ENCODE measurements around the gene ANKRD55.
"Not testable (repeated sequence)": the region's sequence is repeated elsewhere in the genome, so short reads cannot be mapped to it uniquely, and the experiment has no call there.

Gene ANKRD55

GRCh38 chr5:56142614-56143372 lies 90.3 kb downstream of the ANKRD55 start:
- DNase-seq, result no peak

DNA sequence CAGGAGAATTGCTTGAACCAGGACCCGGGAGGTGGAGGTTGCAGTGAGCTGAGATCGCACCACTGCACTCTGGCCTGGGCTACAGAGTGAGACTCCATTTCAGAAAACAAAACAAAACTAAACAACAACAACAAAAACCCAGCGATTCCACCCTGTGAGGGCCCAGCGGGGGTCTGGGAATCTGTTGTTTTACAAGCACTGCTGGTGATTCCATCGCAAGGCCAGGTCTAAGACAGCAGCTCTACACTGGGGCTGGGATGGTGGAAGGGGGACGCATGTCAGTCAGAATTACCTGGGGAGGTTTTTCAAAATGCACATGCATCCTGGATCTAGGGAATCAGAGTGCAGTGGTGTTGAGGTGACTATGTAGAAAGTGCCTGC lies 90.9 kb downstream of the ANKRD55 start:
- DNase-seq, result no peak

- no peak for DNase-seq
Measured at GRCh38 chr5:56140073-56140472, 93.1 kb downstream of the ANKRD55 start.

DNA sequence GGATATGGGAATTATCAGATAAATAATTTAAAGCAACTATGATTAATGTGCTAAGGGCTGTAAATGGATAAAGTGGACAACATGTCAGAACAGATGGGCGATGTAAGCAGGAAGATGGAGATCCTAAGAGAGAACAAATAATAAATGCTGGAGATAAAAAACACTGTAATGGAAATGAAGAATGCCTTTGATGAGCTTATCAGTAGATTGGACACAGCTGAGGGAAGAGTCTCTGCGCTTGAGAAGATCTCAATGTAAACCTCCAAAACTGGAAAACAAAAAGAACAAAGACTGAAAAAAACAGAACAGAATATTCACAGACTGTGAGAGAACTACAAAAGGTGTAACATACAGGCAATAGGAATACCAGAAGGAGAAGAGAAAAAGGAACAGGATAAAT lies 102.5 kb downstream of the ANKRD55 start:
- no peak for DNase-seq

- DNase-seq, result no peak
Measured at GRCh38 chr5:56129288-56129687, 103.8 kb downstream of the ANKRD55 start.

GRCh38 chr5:56128113-56128512 lies 105.0 kb downstream of the ANKRD55 start:
- no peak for DNase-seq

- no peak for DNase-seq
Measured at GRCh38 chr5:56126487-56127179, 106.5 kb downstream of the ANKRD55 start.

DNA sequence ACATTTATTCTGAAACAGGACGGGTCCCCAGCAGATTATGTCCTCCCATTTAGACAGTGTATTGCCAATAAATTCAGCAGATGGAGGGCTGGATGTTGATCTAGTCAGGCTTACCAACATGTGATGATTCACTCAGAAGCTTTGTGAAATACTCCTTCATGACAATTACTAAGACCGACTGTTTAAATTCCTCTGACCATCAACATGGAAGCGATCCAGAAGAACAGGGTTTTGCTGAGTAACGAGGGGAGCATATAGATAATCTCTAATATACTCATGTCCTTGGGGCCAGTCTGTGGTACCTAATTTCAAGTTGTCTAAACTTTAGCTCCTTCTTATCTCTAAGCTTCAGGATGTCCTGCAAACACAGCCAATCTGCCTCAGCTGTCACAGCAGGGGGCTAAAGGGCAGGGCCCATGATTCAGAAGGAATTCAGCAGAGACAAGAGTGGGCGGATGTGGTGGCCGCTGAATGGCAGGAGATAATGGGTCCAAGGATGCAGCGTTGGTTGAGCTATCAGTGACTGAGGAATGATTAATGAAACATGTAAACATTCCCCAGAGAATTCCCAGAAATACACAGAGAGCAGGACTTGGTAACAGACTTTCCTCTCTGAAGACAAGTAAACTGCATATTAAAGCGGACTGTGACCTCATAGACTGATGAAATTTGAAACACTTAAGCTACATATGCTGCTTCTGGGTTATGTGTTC lies 109.4 kb downstream of the ANKRD55 start:
- DNase-seq, result no peak

DNA sequence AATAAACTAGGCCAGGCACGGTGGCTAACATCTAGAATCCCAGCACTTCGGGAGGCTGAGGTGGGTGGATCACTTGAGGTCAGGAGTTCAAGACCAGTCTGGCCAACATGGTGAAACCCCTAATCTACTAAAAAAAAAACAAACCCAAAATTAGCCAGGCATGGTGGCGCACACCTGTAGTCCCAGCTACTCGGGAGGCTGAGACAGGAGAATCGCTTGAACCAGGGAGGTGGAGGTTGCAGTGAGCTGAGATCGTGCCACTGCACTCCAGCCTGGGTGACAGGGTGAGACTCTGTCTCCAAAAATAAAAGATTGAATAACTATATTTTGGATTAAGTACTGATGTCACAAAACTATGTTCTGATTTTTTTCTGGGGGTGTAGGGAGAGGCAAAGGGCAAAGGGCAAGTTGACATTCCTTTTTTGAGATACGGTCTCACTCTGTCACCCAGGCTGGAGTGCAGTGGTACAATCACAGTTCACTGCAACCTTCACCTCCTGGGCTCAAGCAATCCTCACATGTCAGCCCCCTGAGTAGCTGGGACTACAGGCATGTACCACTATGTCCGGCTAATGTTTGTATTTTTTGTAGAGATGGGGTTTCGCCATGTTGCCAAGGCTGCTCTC lies 110.7 kb downstream of the ANKRD55 start:
- DNase-seq, result not testable (repeated sequence)

DNA sequence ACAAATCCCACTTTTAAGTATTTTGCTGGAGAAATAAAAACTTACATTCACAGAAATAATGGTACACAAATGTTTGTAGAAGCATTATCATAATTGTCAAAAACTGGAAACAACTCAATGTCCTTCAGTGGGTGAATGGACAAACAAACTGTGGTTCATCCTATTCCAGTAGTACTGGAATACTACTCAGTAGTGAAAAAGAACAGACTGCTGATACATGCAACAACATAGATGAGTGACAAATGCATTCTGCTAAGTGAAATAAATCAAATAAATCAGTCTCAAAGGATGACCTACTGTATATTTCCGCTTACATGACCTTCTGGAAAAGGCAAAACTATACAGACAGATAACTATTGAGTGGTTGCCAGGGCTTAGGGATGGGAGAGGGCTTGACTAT lies 114.1 kb downstream of the ANKRD55 start:
- DNase-seq, result no peak

DNA sequence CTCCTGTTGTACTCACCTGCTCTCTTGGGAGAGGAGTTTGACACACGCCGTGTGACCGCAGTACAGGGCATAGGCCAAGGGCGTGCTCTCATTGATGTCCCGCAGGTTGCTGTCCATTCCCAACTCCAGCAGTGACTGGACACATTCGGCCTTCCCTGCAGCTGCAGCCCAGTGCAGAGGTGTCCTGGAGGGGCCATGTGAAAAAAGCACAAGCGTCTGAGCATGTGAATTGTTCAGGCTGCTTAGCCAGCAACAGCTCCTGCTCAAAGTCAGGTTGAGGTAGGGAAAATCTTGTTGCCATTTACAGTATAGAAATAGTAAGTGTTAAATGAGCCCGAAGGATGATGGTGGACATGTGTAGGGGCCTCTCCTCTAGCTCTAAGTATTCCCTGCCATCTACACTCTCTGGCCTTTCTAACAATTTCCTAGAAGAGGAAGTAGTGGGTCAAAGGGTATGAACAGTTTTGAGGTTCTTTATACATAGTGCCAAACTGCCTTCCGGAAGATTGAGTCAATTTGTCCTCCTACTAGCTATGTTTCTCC lies 116.5 kb downstream of the ANKRD55 start:
- no peak for DNase-seq

DNA sequence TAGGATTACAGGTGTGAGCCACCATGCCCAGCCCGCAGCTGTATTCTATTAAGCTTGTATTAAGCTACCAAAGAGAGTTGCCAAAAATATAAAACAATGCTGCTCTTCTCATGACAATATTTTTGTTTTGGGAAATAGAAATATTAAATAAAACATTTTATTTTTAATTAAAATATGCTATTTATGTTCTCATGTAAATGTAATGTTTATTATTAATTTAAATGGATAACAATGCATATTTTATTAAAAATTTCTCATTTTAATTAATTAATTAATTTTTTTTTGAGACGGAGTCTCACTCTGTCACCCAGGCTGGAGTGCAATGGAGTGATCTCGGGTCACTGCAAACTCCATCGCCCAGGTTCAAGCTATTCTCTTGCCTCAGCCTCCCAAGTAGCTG lies 117.5 kb downstream of the ANKRD55 start:
- DNase-seq, result no peak

- no peak for DNase-seq
Measured at GRCh38 chr5:56112526-56113121, 120.5 kb downstream of the ANKRD55 start.

GRCh38 chr5:56111404-56111781 lies 121.7 kb downstream of the ANKRD55 start:
- DNase-seq, result no peak

GRCh38 chr5:56110646-56111403 lies 122.3 kb downstream of the ANKRD55 start:
- DNase-seq, result no peak

DNA sequence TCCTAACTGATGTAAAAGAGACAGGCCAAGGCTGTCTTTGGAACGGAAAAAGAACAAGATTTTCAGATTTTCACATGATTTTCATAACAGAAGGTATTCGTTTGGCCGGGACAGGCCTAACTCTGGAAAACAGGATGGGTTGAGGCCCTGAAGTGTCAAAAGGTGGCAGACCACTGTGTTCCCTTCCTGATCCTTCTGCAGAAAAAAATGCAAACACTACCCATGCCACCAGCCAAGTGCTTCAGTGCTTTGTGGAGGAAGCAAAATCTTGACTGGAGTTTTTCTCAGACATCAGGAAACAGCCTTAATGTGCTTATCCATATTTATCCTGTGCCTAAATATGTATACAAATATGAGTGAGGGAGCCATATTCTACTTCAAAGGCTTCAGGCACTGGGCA lies 124.9 kb downstream of the ANKRD55 start:
- no peak for DNase-seq

DNA sequence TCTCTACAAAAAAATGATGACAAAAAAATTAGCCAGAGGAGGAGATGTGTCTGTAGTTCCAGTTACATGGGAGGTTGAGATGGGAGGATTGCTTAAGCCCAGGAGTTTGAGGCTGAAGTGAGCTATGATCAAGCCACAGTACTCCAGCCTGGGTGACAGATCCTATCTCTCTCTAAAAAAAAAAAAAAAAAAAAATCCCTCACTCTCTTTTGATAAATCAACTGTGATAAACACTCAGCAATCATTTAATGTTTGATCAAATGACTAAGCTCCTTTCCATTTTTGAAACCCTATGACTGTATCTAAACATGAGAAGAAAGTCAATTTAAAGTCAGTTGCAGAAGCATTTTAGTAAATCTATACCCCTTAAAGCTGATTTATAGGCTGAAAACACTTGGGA lies 126.3 kb downstream of the ANKRD55 start:
- DNase-seq, result no peak

GRCh38 chr5:56105511-56106291 lies 127.4 kb downstream of the ANKRD55 start:
- DNase-seq, result no peak

- no peak for DNase-seq
Measured at GRCh38 chr5:56102889-56103288, 130.2 kb downstream of the ANKRD55 start.

DNA sequence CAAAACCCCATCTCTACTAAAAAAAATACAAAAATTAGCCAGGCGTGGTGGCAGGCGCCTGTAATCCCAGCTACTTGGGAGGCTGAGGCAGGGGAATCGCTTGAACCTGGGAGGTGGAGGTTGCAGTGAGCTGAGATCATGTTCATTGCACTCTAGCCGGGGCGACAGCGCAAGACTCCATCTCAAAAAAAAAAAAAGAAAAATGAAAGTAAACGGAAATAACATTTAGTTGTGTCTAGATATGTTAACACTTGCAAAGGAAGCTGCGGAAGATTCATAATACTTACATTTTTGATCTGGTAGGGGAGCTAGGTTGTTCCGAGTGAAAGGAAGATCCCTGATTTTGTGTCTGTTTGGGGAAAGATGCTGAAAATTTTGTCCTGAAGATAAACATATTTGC lies 130.9 kb downstream of the ANKRD55 start:
- not testable (repeated sequence) for DNase-seq

DNA sequence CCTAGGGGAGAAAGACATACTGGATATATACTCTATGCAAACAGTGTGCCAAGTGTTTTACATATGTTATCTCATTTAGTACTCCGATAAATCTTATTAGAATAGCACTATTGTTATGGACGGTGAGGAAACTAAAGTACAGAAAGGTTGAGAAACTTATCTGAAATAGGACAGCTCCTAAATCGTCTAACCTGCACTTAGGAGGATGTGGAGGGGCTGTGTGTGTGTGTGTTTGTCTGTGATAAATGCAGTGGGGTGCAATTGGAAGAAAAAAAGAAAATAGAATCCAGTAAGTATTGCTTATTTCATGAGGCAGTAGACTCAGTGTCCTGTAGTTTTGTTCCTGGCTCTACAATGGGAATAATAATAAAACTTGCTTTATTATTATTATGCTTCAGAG lies 131.9 kb downstream of the ANKRD55 start:
- DNase-seq, result no peak
